HAP-1 (cell line): ENCODE data around the gene AFAP1L2.

ENCODE experiments used
- DNase-seq, 2 experiments: peaks; one replicate each; pipeline ENCODE4 v3.0.0-alpha.2; 2016 to 2020; ENCODE audit warnings: low spot score in 2 of 2
- H3K27me3 ChIP-seq: fragments of 250-450 bp; sonication (Bioruptor Pico); 2 replicates; pipeline ENCODE4 v1.5.1; 2020; ENCODE audit warnings: low read depth, mild to moderate bottlenecking, moderate library complexity
- H3K36me3 ChIP-seq: fragments of 250-450 bp; sonication (Bioruptor Pico); replicated peaks from 2 replicates; pipeline ENCODE4 v1.5.1; 2020; ENCODE audit warnings: mild to moderate bottlenecking
- H3K4me1 ChIP-seq: fragments of 250-450 bp; sonication (Bioruptor Pico); 2 replicates; pipeline ENCODE4 v1.5.1; 2020; ENCODE audit warnings: mild to moderate bottlenecking
- H3K4me3 ChIP-seq: fragments of 250-450 bp; sonication (Bioruptor Pico); 2 replicates; pipeline ENCODE4 v1.5.1; 2020; ENCODE audit warnings: mild to moderate bottlenecking, moderate library complexity
- H3K9me3 ChIP-seq: fragments of 250-450 bp; sonication (Bioruptor Pico); 2 replicates; pipeline ENCODE4 v1.5.1; 2020; ENCODE audit warnings: mild to moderate bottlenecking, moderate library complexity
- in situ Hi-C: fragments of 300-500 bp; cut with MboI; formaldehyde crosslinking; loops from 3 replicates; pipeline ENCODE4 v1.14.3; 2020; ENCODE audit warnings: low sequenced_read_pairs, inconsistent platforms, mixed read lengths

The AFAP1L2 gene

GRCh38 chr10:114429581-114430335 is 25.5 kb upstream of the AFAP1L2 start:
- DNase-seq: no peak
- no peaks in the 10 kb centered on the region for H3K27me3 ChIP-seq
- H3K4me3 ChIP-seq: no peak overlapping the region
- in situ Hi-C loops: no loop called here
- no peaks in the 10 kb centered on the region for H3K9me3 ChIP-seq
- H3K4me1 ChIP-seq: peaks cover 5% of the 10 kb centered on the region; the same call in 1 of the 2 replicates
- no peaks in the 10 kb centered on the region for H3K36me3 ChIP-seq

GRCh38 chr10:114427124-114427852 is 23.0 kb upstream of the AFAP1L2 start:
- Histone ChIP-seq H3K4me3 (no peak overlapping the region), H3K4me1 (peaks cover 5% of the 10 kb centered on the region; the same call in 1 of the 2 replicates), H3K27me3 (no peaks in the 10 kb centered on the region), H3K36me3 (no peaks in the 10 kb centered on the region), H3K9me3 (no peaks in the 10 kb centered on the region)
- in situ Hi-C loops: no loop called here
- DNase-seq: no peak

- in situ Hi-C loops: no loop called here
- Histone ChIP-seq H3K4me1 (peaks cover 5% of the 10 kb centered on the region; the same call in 1 of the 2 replicates), H3K27me3 (no peaks in the 10 kb centered on the region), H3K36me3 (no peaks in the 10 kb centered on the region), H3K4me3 (no peak overlapping the region), H3K9me3 (no peaks in the 10 kb centered on the region)
- DNase-seq: no peak
Observed at GRCh38 chr10:114426476-114426875, 22.2 kb upstream of the AFAP1L2 start.

GRCh38 chr10:114420811-114421485 is 16.6 kb upstream of the AFAP1L2 start:
- no peak overlapping the region for H3K4me3 ChIP-seq
- in situ Hi-C loops: no loop called here
- no peaks in the 10 kb centered on the region for H3K9me3 ChIP-seq
- no peaks in the 10 kb centered on the region for H3K36me3 ChIP-seq
- peaks cover 7% of the 10 kb centered on the region; the same call in 1 of the 2 replicates for H3K27me3 ChIP-seq
- H3K4me1 ChIP-seq: 0 out of 2 replicates have a peak, but pooled peaks cover 2% of the 10 kb centered on the region
- DNase-seq: no peak

GRCh38 chr10:114418109-114418508 is 13.8 kb upstream of the AFAP1L2 start:
- no peaks in the 10 kb centered on the region for H3K9me3 ChIP-seq
- peaks cover 7% of the 10 kb centered on the region; the same call in 1 of the 2 replicates for H3K27me3 ChIP-seq
- H3K4me3 ChIP-seq: no peak overlapping the region
- H3K36me3 ChIP-seq: no peaks in the 10 kb centered on the region
- in situ Hi-C loops: no loop called here
- DNase-seq: no peak
- no peaks in the 10 kb centered on the region for H3K4me1 ChIP-seq

GRCh38 chr10:114412907-114413797 is 8.8 kb upstream of the AFAP1L2 start:
- Histone ChIP-seq H3K9me3 (no peaks in the 10 kb centered on the region), H3K4me1 (no peaks in the 10 kb centered on the region), H3K27me3 (peaks cover 3% of the 10 kb centered on the region; the same call in 1 of the 2 replicates), H3K36me3 (no peaks in the 10 kb centered on the region), H3K4me3 (no peak overlapping the region)
- no peak for DNase-seq
- in situ Hi-C loops: no loop called here

- Histone ChIP-seq H3K27me3 (peaks cover 17% of the 10 kb centered on the region), H3K9me3 (no peaks in the 10 kb centered on the region), H3K4me3 (no peak overlapping the region), H3K36me3 (no peaks in the 10 kb centered on the region), H3K4me1 (no peaks in the 10 kb centered on the region)
- DNase-seq: no peak
- in situ Hi-C loops: no loop called here
Observed at GRCh38 chr10:114408968-114409444, 4.7 kb upstream of the AFAP1L2 start.

- in situ Hi-C loops: no loop called here
- DNase-seq: no peak
Observed at GRCh38 chr10:114408112-114408967, 4.0 kb upstream of the AFAP1L2 start.

GRCh38 chr10:114406455-114406854 is 2.2 kb upstream of the AFAP1L2 start:
- Histone ChIP-seq H3K36me3 (no peaks in the 10 kb centered on the region), H3K4me3 (no peak overlapping the region), H3K27me3 (peaks cover 43% of the 10 kb centered on the region), H3K4me1 (no peaks in the 10 kb centered on the region), H3K9me3 (no peaks in the 10 kb centered on the region)
- in situ Hi-C loops: no loop called here
- no peak for DNase-seq

More at GRCh38 chr10:114408112-114408967, 4.0 kb upstream of the AFAP1L2 start:
- H3K4me3 ChIP-seq: no peak overlapping the region
- no peaks in the 10 kb centered on the region for H3K36me3 ChIP-seq
- no peaks in the 10 kb centered on the region for H3K4me1 ChIP-seq
- no peaks in the 10 kb centered on the region for H3K9me3 ChIP-seq
- peaks cover 24% of the 10 kb centered on the region for H3K27me3 ChIP-seq

GRCh38 chr10:114405011-114405350 is 679 bp upstream of the AFAP1L2 start:
- Histone ChIP-seq H3K9me3 (no peaks in the 10 kb centered on the region), H3K27me3 (peaks cover 50% of the 10 kb centered on the region), H3K4me3 (no peak overlapping the region), H3K4me1 (no peaks in the 10 kb centered on the region), H3K36me3 (no peaks in the 10 kb centered on the region)
- no peak for DNase-seq
- in situ Hi-C loops: no loop called here

GRCh38 chr10:114403541-114404161 is 651 bp downstream of the AFAP1L2 start:
- Histone ChIP-seq H3K27me3 (peaks cover 51% of the 10 kb centered on the region), H3K4me3 (peak overlapping the region; percentile 15)

GRCh38 chr10:114402871-114403540 is 1.3 kb downstream of the AFAP1L2 start:
- peak overlapping the region; percentile 15 for H3K4me3 ChIP-seq
- H3K9me3 ChIP-seq: no peaks in the 10 kb centered on the region
- in situ Hi-C loops: no loop called here
- peaks cover 57% of the 10 kb centered on the region for H3K27me3 ChIP-seq
- H3K36me3 ChIP-seq: no peaks in the 10 kb centered on the region
- no peaks in the 10 kb centered on the region for H3K4me1 ChIP-seq
- no peak for DNase-seq

More at GRCh38 chr10:114403541-114404161, 651 bp downstream of the AFAP1L2 start:
- no peaks in the 10 kb centered on the region for H3K36me3 ChIP-seq
- no peaks in the 10 kb centered on the region for H3K4me1 ChIP-seq
- H3K9me3 ChIP-seq: no peaks in the 10 kb centered on the region
- in situ Hi-C loops: no loop called here
- DNase-seq: peak in 1 of 2 experiments; percentile 24
